T1000 (cell line): ENCODE measurements around the gene NID1.
"Not testable (repeated sequence)": the region's sequence is repeated elsewhere in the genome, so short reads cannot be mapped to it uniquely, and the experiment has no call there.

Experiments used
- DNase-seq: peaks from one replicate; lab custom pipeline; 2025; ENCODE audit warnings: mixed read lengths; lab: John Stamatoyannopoulos, UW

The NID1 gene

GRCh38 chr1:235938709-235939479 is 126.0 kb downstream of the NID1 start:
- no peak for DNase-seq

GRCh38 chr1:235937123-235937522 is 127.8 kb downstream of the NID1 start:
- no peak for DNase-seq

- DNase-seq, result no peak
These were observed 129.4 kb downstream of the NID1 start for GRCh38 chr1:235935235-235936225.

- no peak for DNase-seq
These were observed 131.1 kb downstream of the NID1 start for GRCh38 chr1:235933766-235934116.

- DNase-seq, result no peak
These were observed 131.7 kb downstream of the NID1 start for GRCh38 chr1:235933017-235933765.

GRCh38 chr1:235932090-235932510 is 132.8 kb downstream of the NID1 start:
- no peak for DNase-seq

GRCh38 chr1:235931171-235931738 is 133.6 kb downstream of the NID1 start:
- no peak for DNase-seq

GRCh38 chr1:235930543-235930942 is 134.3 kb downstream of the NID1 start:
- DNase-seq, result no peak

GRCh38 chr1:235929216-235929615 is 135.7 kb downstream of the NID1 start:
- no peak for DNase-seq

- no peak for DNase-seq
These were observed 136.7 kb downstream of the NID1 start for GRCh38 chr1:235928197-235928596.

- not testable (repeated sequence) for DNase-seq
These were observed 137.3 kb downstream of the NID1 start for GRCh38 chr1:235927551-235927950.
